HL-60 (cell line): ENCODE measurements around the gene NDUFA13.

Source experiments
- DNase-seq, 2 experiments: peaks; one replicate each; pipeline ENCODE4 v3.0.0-alpha.2; 2010 to 2020; ENCODE audit warnings: low read depth in 1 of 2, low spot score in 1 of 2
- H3K27ac ChIP-seq: fragments of 250-450 bp; sonication (Bioruptor Pico); replicated peaks from 2 replicates; pipeline ENCODE4 v1.5.1; 2020; ENCODE audit warnings: mild to moderate bottlenecking, moderate library complexity
- H3K27me3 ChIP-seq: fragments of 250-450 bp; sonication (Bioruptor Pico); 2 replicates; pipeline ENCODE4 v1.5.1; 2021; ENCODE audit warnings: mild to moderate bottlenecking, moderate library complexity; ENCODE audit not compliant: insufficient read depth, poor library complexity, severe bottlenecking
- H3K4me3 ChIP-seq: replicated peaks from 2 replicates; pipeline ENCODE4 v1.5.1; 2011; ENCODE audit warnings: mild to moderate bottlenecking, control low read depth, low read length; ENCODE audit not compliant: insufficient read depth
- CTCF ChIP-seq: IDR thresholded peaks from one replicate; pipeline ENCODE4 v1.5.1; 2011; ENCODE audit warnings: low read length, control low read depth, inconsistent platforms; ENCODE audit not compliant: insufficient read depth
- GABPA ChIP-seq: IDR thresholded peaks from 2 replicates; pipeline ENCODE4 v1.6.1; 2012; ENCODE audit warnings: low read depth
- POLR2AphosphoS5 ChIP-seq: IDR thresholded peaks from 2 replicates; pipeline ENCODE4 v1.6.1; 2012; ENCODE audit warnings: low read depth
- REST ChIP-seq: IDR thresholded peaks from 2 replicates; pipeline ENCODE4 v1.6.1; 2012; ENCODE audit warnings: low read depth; ENCODE audit not compliant: insufficient replicate concordance
- SPI1 ChIP-seq: IDR thresholded peaks from 2 replicates; pipeline ENCODE4 v1.6.1; 2012; ENCODE audit warnings: low read depth, mild to moderate bottlenecking, borderline replicate concordance
- long read RNA-seq: library from polyadenylated mRNA; unstranded; transcript quantifications from one replicate; pipeline ENCODE4 v2.0.0, GENCODE V29; 2020

The NDUFA13 gene
- long read RNA-seq, transcript NDUFA13-204 (5 exons, 991 nt) = major isoform, 59 of 61 reads
- long read RNA-seq, partial matches to known transcripts = 0 of 61 reads
- long read RNA-seq, other reads (novel, unspliced or antisense) = 0 of 61 reads

- Histone ChIP-seq H3K27ac (peak within 1 kb of the TSS; percentile 87), H3K4me3 (peak within 1 kb of the TSS; percentile 96), H3K27me3 (no peaks in the 10 kb centered on the region)
- TF ChIP-seq SPI1 = peak; percentile 77
- TF ChIP-seq CTCF = no peak
- TF ChIP-seq POLR2AphosphoS5 = peak; percentile 100
- peak; percentile 78 for TF ChIP-seq REST
- TF ChIP-seq GABPA = peak; percentile 94
- peak; percentile 93 to 96 for DNase-seq
Observed at GRCh38 chr19:19515642-19516519, at the start of gene NDUFA13. Gene NDUFA13, plus strand, starts transcription at chr19:19516225. Its CDS starts 14 bp downstream, at chr19:19516239.

GRCh38 chr19:19468424-19469050 is 47.5 kb upstream of the NDUFA13 start:
- H3K27me3 ChIP-seq = no peaks in the 10 kb centered on the region
- H3K4me3 ChIP-seq = no peak overlapping the region
- H3K27ac ChIP-seq = no peak overlapping the region
- no peak for TF ChIP-seq CTCF
- no peak for TF ChIP-seq SPI1
- no peak for TF ChIP-seq POLR2AphosphoS5
- TF ChIP-seq GABPA = no peak
- TF ChIP-seq REST = no peak
- DNase-seq = no peak

GRCh38 chr19:19470579-19470978 is 45.4 kb upstream of the NDUFA13 start:
- Histone ChIP-seq H3K27ac (no peak overlapping the region), H3K27me3 (no peaks in the 10 kb centered on the region), H3K4me3 (no peak overlapping the region)
- no peak for DNase-seq
- no peak for TF ChIP-seq CTCF
- no peak for TF ChIP-seq POLR2AphosphoS5
- TF ChIP-seq SPI1 = peak; percentile 80
